Calu3 (cell line): ENCODE results near the gene IFNA5. TPM values are rescaled to one million over a fixed set of nuclear protein-coding genes. Genes with fewer than 3 reads are reported as not detected.

Experiments used
- BruUV-seq: library from RNA; stranded (reverse); fragments of 400-500 nt; replicated peaks from 2 replicates; lab custom pipeline; 2021; lab: Mats Ljungman, UMichigan
- CTCF ChIA-PET: fragments of 300-600 bp; sonication (Branson Sonifier 250); formaldehyde crosslinking; loops from one replicate; lab custom pipeline; 2022; ENCODE audit warnings: antibody characterized with exemption; lab: Charles Lee
- DNase-seq: peaks from one replicate; pipeline ENCODE4 v3.0.0; 2022
- H3K27ac Mint-ChIP-seq: one replicate; pipeline ENCODE4 v1.8.0; 2022; ENCODE audit warnings: mixed read lengths; ENCODE audit not compliant: unreplicated experiment
- H3K27me3 Mint-ChIP-seq: one replicate; pipeline ENCODE4 v1.8.0; 2022; ENCODE audit warnings: mixed read lengths; ENCODE audit not compliant: unreplicated experiment
- H3K36me3 Mint-ChIP-seq: one replicate; pipeline ENCODE4 v1.8.0; 2022; ENCODE audit warnings: mild to moderate bottlenecking, moderate library complexity, mixed read lengths; ENCODE audit not compliant: insufficient read depth, unreplicated experiment
- H3K4me1 Mint-ChIP-seq: one replicate; pipeline ENCODE4 v1.8.0; 2022; ENCODE audit warnings: mild to moderate bottlenecking, low read depth, mixed read lengths; ENCODE audit not compliant: unreplicated experiment
- H3K4me3 Mint-ChIP-seq: one replicate; pipeline ENCODE4 v1.8.0; 2022; ENCODE audit warnings: mild to moderate bottlenecking, low read depth, moderate library complexity, mixed read lengths; ENCODE audit not compliant: unreplicated experiment
- H3K9me3 Mint-ChIP-seq: one replicate; pipeline ENCODE4 v1.8.0; 2022; ENCODE audit warnings: low read depth, mixed read lengths; ENCODE audit not compliant: unreplicated experiment
- CTCF ChIP-seq: fragments of 200-600 bp; IDR thresholded peaks from one replicate; pipeline ENCODE4 v1.8.0; 2022; ENCODE audit warnings: antibody characterized with exemption; ENCODE audit not compliant: unreplicated experiment
- intact Hi-C: fragments of 100-400 bp; cut with micrococcal nuclease; formaldehyde crosslinking; loops from one replicate; pipeline ENCODE4 v1.10.0; 2022; ENCODE audit not compliant: unreplicated experiment
- total RNA-seq: library from RNA; stranded (reverse); gene quantifications from 2 replicates; pipeline ENCODE4 v1.2.3, GENCODE V29; 2022

Gene IFNA5
- total RNA-seq, 1 experiment from 2014 or later: not detected

GRCh38 chr9:21289848-21290247 lies 15.3 kb downstream of the IFNA5 start:
- CTCF ChIA-PET: no interaction called here
- no TSS peak for BruUV-seq

GRCh38 chr9:21287280-21287679 lies 17.8 kb downstream of the IFNA5 start:
- H3K27me3 Mint-ChIP-seq: no peaks in the 10 kb centered on the region
- DNase-seq: no peak
- H3K9me3 Mint-ChIP-seq: peaks cover 2% of the 10 kb centered on the region
- no TSS peak for BruUV-seq
- no peak overlapping the region for H3K27ac Mint-ChIP-seq
- CTCF ChIA-PET: no interaction called here
- no peaks in the 10 kb centered on the region for H3K4me1 Mint-ChIP-seq
- no peak overlapping the region for H3K4me3 Mint-ChIP-seq
- TF ChIP-seq CTCF: no peak
- H3K36me3 Mint-ChIP-seq: no peaks in the 10 kb centered on the region
- intact Hi-C loops: no loop called here

More at GRCh38 chr9:21289848-21290247, 15.3 kb downstream of the IFNA5 start:
- intact Hi-C loops: no loop called here
- Mint-ChIP-seq H3K27ac (no peak overlapping the region), H3K4me3 (no peak overlapping the region), H3K27me3 (no peaks in the 10 kb centered on the region), H3K9me3 (peaks cover 2% of the 10 kb centered on the region), H3K4me1 (peaks cover 9% of the 10 kb centered on the region), H3K36me3 (peaks cover 8% of the 10 kb centered on the region)
- DNase-seq: no peak
- TF ChIP-seq CTCF: no peak

- intact Hi-C loops: no loop called here
- CTCF ChIA-PET: no interaction called here
These were observed 18.5 kb downstream of the IFNA5 start for GRCh38 chr9:21286659-21287058.

GRCh38 chr9:21286099-21286498 lies 19.0 kb downstream of the IFNA5 start:
- TF ChIP-seq CTCF: no peak
- Mint-ChIP-seq H3K9me3 (peaks cover 2% of the 10 kb centered on the region), H3K27me3 (no peaks in the 10 kb centered on the region), H3K4me3 (no peak overlapping the region), H3K27ac (no peak overlapping the region), H3K36me3 (no peaks in the 10 kb centered on the region), H3K4me1 (no peaks in the 10 kb centered on the region)
- intact Hi-C loops: no loop called here
- CTCF ChIA-PET: no interaction called here
- no peak for DNase-seq
- no TSS peak for BruUV-seq

More at GRCh38 chr9:21286659-21287058, 18.5 kb downstream of the IFNA5 start:
- Mint-ChIP-seq H3K27ac (no peak overlapping the region), H3K27me3 (no peaks in the 10 kb centered on the region), H3K4me1 (no peaks in the 10 kb centered on the region), H3K36me3 (no peaks in the 10 kb centered on the region), H3K4me3 (no peak overlapping the region), H3K9me3 (peaks cover 2% of the 10 kb centered on the region)
- DNase-seq: no peak
- BruUV-seq: no TSS peak
- no peak for TF ChIP-seq CTCF
